Large intestine (tissue), 3 donors: ENCODE measurements around the gene CCSER1. TPM values are rescaled to one million over a fixed set of nuclear protein-coding genes. Genes with fewer than 3 reads are reported as not detected.

Experiments used
- DNase-seq, 2 donors: peaks; one replicate each; pipeline versions ENCODE4 v3.0.0 to v3.0.0-alpha.2; 2013
- H3K27ac ChIP-seq: one replicate; pipeline ENCODE4 v1.5.1; 2013; ENCODE audit warnings: low read length
- H3K27me3 ChIP-seq: 2 replicates; pipeline ENCODE4 v1.6.1; 2013; ENCODE audit warnings: low read length; ENCODE audit not compliant: control insufficient read depth, insufficient read depth
- H3K36me3 ChIP-seq: 2 replicates; pipeline ENCODE4 v1.6.1; 2013; ENCODE audit warnings: low read length; ENCODE audit not compliant: control insufficient read depth, insufficient read depth
- H3K4me1 ChIP-seq: one replicate; pipeline ENCODE4 v1.6.1; 2013; ENCODE audit warnings: low read length; ENCODE audit not compliant: control insufficient read depth, insufficient read depth
- H3K4me3 ChIP-seq: one replicate; pipeline ENCODE4 v1.5.1; 2013; ENCODE audit warnings: low read length
- H3K9me3 ChIP-seq: one replicate; pipeline ENCODE4 v1.6.1; 2013; ENCODE audit warnings: mild to moderate bottlenecking, low read depth, low read length, moderate library complexity; ENCODE audit not compliant: control insufficient read depth
- WGBS: methylation state at CpG from one replicate; pipeline ENCODE4 v1.1.5; 2013; ENCODE audit warnings: low lambda C conversion rate; ENCODE audit not compliant: insufficient coverage; 5-methylcytosine and 5-hydroxymethylcytosine counted together
- polyA plus RNA-seq: library from polyadenylated mRNA; unstranded; fragments of 120-200 nt; gene quantifications from one replicate; pipeline ENCODE4 v1.2.1, GENCODE V29; 2013

CCSER1 gene
- polyA plus RNA-seq, 1 donor, result 9.5 TPM

GRCh38 chr4:90715242-90715641, 588.0 kb downstream of the CCSER1 start:
- Histone ChIP-seq H3K4me1 (no peaks in the 10 kb centered on the region), H3K27ac (no peak overlapping the region), H3K4me3 (no peak overlapping the region), H3K36me3 (no peaks in the 10 kb centered on the region), H3K9me3 (no peaks in the 10 kb centered on the region), H3K27me3 (no peaks in the 10 kb centered on the region)
- WGBS, result no CpG with 5 or more reads among the region's 1 CpG
- DNase-seq, result no peak

- no peak overlapping the region for H3K27ac ChIP-seq
Measured at GRCh38 chr4:90718931-90719330, 591.7 kb downstream of the CCSER1 start.

GRCh38 chr4:90727938-90728337, 600.7 kb downstream of the CCSER1 start:
- no peak overlapping the region for H3K27ac ChIP-seq
- DNase-seq, result no peak
- no peak overlapping the region for H3K4me3 ChIP-seq
- no peaks in the 10 kb centered on the region for H3K27me3 ChIP-seq
- H3K4me1 ChIP-seq, result no peaks in the 10 kb centered on the region
- H3K9me3 ChIP-seq, result peaks cover 3% of the 10 kb centered on the region
- no peaks in the 10 kb centered on the region for H3K36me3 ChIP-seq

More at GRCh38 chr4:90718931-90719330, 591.7 kb downstream of the CCSER1 start:
- WGBS, result 60% methylated on average over 1 of the region's 10 CpGs
- Histone ChIP-seq H3K4me3 (no peak overlapping the region), H3K4me1 (no peaks in the 10 kb centered on the region), H3K9me3 (no peaks in the 10 kb centered on the region), H3K36me3 (no peaks in the 10 kb centered on the region), H3K27me3 (no peaks in the 10 kb centered on the region)
- DNase-seq, result no peak

GRCh38 chr4:90730752-90731151, 603.6 kb downstream of the CCSER1 start:
- WGBS, result 17% methylated on average over 1 of the region's 1 CpG
- H3K36me3 ChIP-seq, result no peaks in the 10 kb centered on the region
- DNase-seq, result no peak
- no peaks in the 10 kb centered on the region for H3K4me1 ChIP-seq
- no peak overlapping the region for H3K27ac ChIP-seq
- H3K4me3 ChIP-seq, result no peak overlapping the region
- no peaks in the 10 kb centered on the region for H3K27me3 ChIP-seq
- H3K9me3 ChIP-seq, result peaks cover 3% of the 10 kb centered on the region

GRCh38 chr4:90733211-90733610, 606.0 kb downstream of the CCSER1 start:
- no peaks in the 10 kb centered on the region for H3K36me3 ChIP-seq
- no peak overlapping the region for H3K4me3 ChIP-seq
- 73% methylated on average over 1 of the region's 1 CpG for WGBS

GRCh38 chr4:90745176-90745575, 618.0 kb downstream of the CCSER1 start:
- H3K4me1 ChIP-seq, result no peaks in the 10 kb centered on the region
- H3K27me3 ChIP-seq, result no peaks in the 10 kb centered on the region
- DNase-seq, result no peak
- H3K27ac ChIP-seq, result no peak overlapping the region
- no CpG with 5 or more reads among the region's 4 CpGs for WGBS
- no peaks in the 10 kb centered on the region for H3K36me3 ChIP-seq
- no peak overlapping the region for H3K4me3 ChIP-seq
- H3K9me3 ChIP-seq, result no peaks in the 10 kb centered on the region

More at GRCh38 chr4:90733211-90733610, 606.0 kb downstream of the CCSER1 start:
- Histone ChIP-seq H3K9me3 (peaks cover 3% of the 10 kb centered on the region), H3K27ac (no peak overlapping the region), H3K4me1 (no peaks in the 10 kb centered on the region), H3K27me3 (no peaks in the 10 kb centered on the region)
- DNase-seq, result no peak

- no peak for DNase-seq
- Histone ChIP-seq H3K27me3 (no peaks in the 10 kb centered on the region), H3K4me3 (no peak overlapping the region), H3K27ac (no peak overlapping the region), H3K9me3 (no peaks in the 10 kb centered on the region), H3K4me1 (no peaks in the 10 kb centered on the region), H3K36me3 (no peaks in the 10 kb centered on the region)
Measured at GRCh38 chr4:90753068-90753467, 625.9 kb downstream of the CCSER1 start.

- H3K27me3 ChIP-seq, result no peaks in the 10 kb centered on the region
- no peak for DNase-seq
- WGBS, result no CpG with 5 or more reads among the region's 2 CpGs
- H3K9me3 ChIP-seq, result no peaks in the 10 kb centered on the region
- no peaks in the 10 kb centered on the region for H3K36me3 ChIP-seq
- H3K27ac ChIP-seq, result no peak overlapping the region
- H3K4me1 ChIP-seq, result no peaks in the 10 kb centered on the region
- H3K4me3 ChIP-seq, result no peak overlapping the region
Measured at GRCh38 chr4:90757534-90758060, 630.4 kb downstream of the CCSER1 start.

- Histone ChIP-seq H3K4me1 (no peaks in the 10 kb centered on the region), H3K27ac (no peak overlapping the region), H3K36me3 (no peaks in the 10 kb centered on the region), H3K27me3 (no peaks in the 10 kb centered on the region), H3K4me3 (no peak overlapping the region), H3K9me3 (no peaks in the 10 kb centered on the region)
- WGBS, result 100% methylated on average over 1 of the region's 1 CpG
- no peak for DNase-seq
Measured at GRCh38 chr4:90760059-90760458, 632.9 kb downstream of the CCSER1 start.

GRCh38 chr4:90766837-90767236, 639.6 kb downstream of the CCSER1 start:
- no peaks in the 10 kb centered on the region for H3K27me3 ChIP-seq
- H3K36me3 ChIP-seq, result no peaks in the 10 kb centered on the region
- no peak for DNase-seq
- no peaks in the 10 kb centered on the region for H3K4me1 ChIP-seq
- 50% methylated on average over 1 of the region's 2 CpGs for WGBS
- no peaks in the 10 kb centered on the region for H3K9me3 ChIP-seq
- H3K4me3 ChIP-seq, result no peak overlapping the region
- no peak overlapping the region for H3K27ac ChIP-seq

- WGBS, result no CpG with 5 or more reads among the region's 1 CpG
- peak; percentile 4 to 28 for DNase-seq
- Histone ChIP-seq H3K9me3 (no peaks in the 10 kb centered on the region), H3K27ac (no peak overlapping the region), H3K27me3 (no peaks in the 10 kb centered on the region), H3K4me1 (no peaks in the 10 kb centered on the region), H3K36me3 (no peaks in the 10 kb centered on the region), H3K4me3 (no peak overlapping the region)
Measured at GRCh38 chr4:90769251-90769650, 642.1 kb downstream of the CCSER1 start.
